GM19238 (cell line): ENCODE measurements around the gene NIPAL4.
"Not testable (repeated sequence)": the region's sequence is repeated elsewhere in the genome, so short reads cannot be mapped to it uniquely, and the experiment has no call there.

ENCODE experiments used
- DNase-seq: peaks from one replicate; pipeline ENCODE4 v3.0.0; 2011; ENCODE audit warnings: low spot score; ENCODE audit not compliant: insufficient read length

NIPAL4 gene

DNA sequence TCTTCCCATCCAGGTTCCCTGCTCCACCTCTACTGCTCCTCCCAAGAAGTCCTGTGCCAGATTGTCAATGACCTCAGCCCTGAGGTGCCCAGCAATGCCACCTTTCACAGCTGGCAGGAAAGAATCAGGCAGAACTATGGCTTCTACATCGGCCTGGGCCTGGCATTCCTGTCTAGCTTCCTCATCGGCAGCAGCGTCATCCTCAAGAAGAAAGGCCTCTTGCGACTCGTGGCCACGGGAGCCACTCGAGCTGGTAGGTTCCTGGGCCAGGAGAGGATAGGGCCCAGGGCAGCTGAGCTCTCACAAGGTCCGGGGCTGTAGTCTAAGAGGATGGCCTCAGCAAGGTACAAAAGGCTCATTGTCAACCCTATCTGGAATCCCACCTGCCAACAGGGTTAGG is 3.1 kb downstream of the NIPAL4 start:
- DNase-seq = no peak

DNA sequence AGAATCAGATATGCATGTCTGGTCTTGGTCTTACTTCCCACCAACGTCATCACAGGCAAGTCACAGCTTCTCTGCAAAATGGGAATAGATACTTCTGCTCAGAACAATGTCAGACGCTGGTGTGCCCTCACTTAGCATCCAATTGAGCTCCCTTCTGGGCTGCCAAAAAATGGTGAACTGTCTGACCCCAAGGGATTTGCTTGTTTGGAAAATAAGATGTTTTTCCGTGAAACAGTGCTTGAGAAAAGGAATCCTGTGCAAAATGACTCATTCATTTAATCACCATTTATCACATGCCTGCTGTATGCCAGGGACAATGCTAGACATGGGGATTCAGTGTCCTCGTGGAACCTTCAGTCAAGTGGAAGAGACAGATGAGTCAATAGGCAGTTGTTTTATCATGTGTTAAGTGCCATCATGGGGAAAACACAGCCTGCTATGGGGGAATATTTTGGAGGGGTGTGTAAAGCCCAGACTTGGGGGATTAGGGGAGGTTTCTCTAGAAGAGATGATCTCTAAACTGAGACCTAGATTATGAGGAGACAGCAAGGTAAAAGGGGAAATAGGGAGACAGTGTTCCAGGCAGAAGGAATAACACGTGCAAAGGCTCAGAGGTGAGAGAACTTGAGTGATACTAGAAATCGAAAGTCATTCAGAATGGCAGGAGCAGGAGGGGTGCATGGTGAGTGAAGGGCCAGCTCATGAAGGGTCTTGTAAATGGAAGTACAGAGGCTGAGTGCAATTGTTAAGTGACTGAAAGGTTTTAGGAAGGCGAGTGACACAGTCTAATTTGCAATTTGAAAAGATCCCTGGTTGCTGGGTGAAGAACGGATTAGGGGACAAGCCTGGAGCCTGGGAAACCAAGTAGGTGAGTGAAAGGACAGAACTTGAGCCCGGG is 3.9 kb downstream of the NIPAL4 start:
- DNase-seq = no peak

DNA sequence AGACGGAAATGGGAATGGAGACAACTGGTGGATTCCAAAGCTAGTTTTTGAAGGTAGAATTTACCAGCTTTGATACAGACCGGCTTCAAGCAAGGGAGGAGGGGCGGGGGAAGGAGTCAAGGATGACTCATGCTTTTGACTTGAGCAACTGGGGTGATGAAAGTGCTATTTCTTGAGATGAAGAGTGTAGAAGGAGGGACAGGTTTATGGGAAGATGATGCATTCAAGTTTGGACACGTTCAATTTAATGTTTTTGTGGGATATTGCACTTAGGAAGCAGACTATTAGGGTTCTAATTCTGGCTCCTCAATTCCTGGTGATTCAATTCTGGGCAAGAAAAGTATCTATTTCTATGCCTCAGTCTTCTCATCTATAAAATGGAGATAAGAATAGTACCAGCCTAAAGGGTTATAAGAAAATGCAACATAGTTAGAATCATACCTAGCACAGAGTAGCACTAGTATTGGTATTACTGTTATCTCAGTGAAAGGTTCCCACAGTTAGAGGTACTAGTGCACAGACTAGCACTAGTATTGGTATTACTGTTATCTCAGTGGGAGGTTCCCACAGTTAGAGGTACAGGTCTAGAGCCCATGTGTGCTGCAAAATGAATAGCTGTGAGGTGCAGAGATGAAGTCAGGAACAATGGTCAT is 4.6 kb downstream of the NIPAL4 start:
- DNase-seq = no peak

DNA sequence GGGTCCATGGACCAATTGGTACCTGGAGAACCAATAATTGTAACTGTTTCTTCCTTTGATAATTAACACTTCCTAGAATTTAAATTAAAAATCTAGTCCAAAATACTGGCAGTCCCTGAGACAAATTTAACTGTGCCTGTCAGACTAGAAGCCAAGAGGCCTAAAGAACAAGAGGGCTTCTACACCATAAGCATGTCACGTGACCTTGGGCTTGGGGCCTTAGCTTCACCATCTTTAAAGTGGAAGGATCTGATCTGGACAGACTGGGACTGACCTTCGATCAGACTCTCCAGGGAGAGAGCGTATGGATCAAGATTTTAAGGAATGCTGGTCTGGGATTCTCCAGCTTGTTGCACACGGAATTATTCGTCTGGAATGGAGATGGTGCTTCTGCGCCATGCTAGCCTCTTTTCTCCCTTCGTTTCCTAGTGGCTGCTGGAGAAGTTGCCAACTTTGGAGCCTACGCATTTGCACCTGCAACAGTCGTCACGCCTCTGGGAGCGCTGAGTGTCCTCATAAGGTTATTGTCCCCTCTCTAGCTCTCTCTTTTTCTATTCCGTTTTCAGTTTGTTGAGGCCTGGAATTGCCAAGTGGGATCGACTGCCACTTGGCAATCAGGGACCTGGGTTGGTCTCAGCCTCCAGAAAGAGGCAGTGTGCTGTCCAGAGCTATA is 8.4 kb downstream of the NIPAL4 start:
- DNase-seq = no peak

DNA sequence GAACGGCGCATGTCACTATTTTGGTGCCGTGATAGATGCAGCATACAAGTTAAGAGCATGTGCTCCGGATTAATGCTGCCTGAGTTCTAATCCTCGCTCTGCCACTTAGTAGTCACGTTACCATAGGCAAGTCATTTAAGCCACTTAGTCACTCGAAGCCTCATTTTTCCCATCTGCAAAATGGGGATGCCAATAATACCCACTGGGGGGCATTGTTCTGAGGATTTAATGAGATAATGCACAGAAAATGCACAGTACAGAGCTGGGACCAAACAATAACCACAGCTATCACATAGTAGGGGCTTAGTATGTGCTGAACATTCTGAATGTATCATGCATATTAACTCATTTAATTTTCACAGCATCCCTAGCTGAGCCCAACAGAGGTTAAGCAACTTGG is 9.1 kb downstream of the NIPAL4 start:
- DNase-seq = no peak

DNA sequence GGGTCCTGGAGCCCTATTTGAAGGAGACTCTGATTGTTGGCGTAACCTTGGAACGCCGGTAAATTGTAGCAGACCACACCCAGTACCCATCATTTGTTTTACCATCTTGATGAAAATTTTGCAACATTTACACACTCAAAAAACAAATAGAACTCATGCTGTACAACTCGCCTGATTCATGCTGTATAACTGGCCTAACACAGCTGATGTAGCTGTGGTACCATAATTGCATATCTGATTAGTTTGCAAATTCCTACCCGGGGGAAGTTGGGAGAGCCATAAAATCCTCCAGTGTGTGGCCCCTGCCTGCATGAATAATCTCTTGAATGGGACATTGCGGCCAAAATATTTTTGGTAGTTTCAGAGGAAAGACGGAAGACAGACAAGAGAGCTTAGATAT is 9.7 kb downstream of the NIPAL4 start:
- DNase-seq = no peak

DNA sequence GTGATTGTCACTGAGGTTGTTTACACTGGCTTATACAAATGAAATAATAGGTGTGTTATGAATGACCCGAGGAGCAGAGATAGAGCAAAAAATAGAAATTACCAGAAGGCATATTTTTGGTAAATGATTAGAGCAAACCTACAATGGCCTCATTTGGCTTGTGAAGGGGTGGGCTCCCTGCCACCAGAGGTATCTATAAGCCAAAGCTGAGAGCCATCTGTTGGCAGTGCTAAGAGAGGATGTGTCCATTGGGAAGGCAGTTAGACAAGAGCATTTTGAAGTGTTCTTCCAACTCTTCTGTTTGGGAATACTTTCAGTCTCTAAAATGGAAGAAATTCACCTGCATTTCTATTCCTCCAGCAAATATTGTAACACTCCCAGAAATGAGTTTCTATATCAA is 10.6 kb downstream of the NIPAL4 start:
- no peak for DNase-seq

DNA sequence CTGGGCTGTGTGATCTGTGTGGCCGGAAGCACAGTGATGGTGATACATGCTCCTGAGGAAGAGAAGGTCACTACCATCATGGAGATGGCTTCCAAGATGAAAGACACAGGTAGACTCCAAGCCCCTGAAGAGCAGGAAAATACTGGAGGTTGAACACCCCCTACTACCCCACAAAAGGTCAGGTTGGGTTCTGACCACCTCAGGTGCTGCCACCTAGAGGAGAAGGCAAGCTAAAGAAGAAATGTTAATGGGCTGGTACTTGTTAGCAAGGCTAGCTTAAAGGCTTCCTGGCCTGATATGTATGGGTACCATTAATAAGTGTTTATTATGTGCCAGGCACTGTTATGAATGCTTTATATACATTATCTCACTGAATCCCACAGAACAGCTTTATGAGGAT is 11.7 kb downstream of the NIPAL4 start:
- no peak for DNase-seq

DNA sequence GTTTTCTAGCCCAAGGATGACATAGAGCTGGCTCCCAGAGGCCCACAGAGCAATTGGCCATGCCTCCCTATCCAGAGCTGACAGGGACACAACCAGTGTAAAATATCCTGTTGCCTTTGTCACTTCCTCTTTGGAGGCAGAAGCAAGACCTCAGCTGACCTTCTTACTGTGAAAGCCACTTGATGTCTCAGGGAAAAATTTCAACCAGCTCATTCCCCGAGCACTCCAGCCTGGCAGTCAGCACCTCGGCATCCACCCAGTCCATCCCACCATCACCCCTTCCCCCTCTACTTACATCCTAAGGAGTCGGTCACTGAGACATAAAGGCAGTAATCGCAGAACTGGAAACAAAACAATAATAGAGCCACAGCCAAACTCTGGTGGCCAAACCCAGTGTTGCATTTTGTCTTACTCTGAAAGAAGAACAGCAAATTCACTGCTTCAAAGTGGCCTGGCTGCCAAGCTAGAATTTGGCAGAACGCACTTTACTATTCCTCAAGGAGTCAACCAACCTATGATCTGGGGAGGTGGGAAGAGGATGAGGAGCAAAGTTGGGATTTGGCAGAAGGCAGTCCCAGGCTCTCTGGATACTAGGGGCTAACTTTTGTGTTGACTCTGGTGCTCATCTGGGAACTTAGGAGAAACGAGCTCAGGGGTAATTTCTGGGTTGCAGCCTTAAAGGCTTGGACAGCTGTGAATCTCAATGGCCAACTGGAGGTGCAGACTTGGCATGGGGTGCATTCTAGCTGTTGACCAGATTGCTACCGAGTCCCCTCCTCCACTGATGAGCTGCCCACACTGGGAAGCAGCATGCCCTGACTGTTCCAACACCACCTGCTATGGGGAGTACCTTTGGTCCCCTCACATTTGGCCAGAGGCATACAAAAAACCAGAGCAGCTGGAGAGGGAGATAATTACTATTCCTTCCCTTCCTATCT is 13.6 kb downstream of the NIPAL4 start:
- no peak for DNase-seq

DNA sequence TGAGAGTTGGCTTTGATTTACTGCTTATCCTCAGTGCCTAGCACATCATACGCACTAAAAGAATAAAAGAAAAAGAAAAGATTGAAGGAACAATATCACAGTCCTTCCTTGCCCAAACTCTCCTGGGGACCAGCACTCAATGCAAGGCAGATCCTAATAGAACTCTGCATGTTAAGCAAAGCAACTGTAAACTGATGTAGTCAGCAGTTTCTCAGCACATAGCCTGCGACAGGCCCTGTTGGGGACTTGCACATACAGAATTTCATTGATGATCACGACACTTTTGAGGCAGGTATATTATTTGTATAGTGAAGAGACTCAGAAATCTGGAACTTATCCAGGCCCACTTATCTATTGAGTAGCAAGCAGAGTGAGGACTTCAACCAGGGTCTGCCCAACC is 15.4 kb downstream of the NIPAL4 start:
- no peak for DNase-seq

DNA sequence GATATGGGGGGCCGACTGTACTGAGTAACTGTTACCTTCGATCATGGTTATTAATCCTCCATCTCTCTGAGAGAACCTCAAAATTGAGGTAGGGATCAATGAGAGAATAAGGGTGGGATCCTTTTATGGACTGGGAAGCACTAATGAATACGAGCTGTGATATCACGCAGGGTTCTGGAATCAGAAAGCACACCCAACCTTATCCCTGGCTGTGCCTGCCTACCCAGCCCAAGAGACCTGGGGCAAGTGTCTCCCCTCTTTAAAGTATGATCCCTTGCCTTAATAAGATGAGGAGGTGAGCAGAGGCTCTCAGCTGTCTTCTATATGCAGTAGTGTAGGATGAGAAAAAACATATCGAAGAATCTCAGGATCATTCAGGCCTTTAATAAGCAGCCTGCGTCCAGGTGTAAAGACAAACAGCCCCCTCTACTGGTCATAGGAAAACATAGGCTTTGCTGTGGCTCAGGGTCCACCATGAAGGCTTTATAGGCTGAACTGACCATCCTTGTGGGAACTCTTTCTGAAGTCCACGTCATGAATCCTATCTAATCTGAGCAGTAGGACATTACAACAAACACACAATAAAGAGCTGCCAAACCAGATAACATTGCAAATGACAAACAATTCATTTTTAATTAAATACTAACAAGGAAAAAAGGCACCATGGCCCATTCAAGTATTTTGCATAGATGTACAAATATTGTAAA is 16.8 kb downstream of the NIPAL4 start:
- DNase-seq = peak; percentile 49

DNA sequence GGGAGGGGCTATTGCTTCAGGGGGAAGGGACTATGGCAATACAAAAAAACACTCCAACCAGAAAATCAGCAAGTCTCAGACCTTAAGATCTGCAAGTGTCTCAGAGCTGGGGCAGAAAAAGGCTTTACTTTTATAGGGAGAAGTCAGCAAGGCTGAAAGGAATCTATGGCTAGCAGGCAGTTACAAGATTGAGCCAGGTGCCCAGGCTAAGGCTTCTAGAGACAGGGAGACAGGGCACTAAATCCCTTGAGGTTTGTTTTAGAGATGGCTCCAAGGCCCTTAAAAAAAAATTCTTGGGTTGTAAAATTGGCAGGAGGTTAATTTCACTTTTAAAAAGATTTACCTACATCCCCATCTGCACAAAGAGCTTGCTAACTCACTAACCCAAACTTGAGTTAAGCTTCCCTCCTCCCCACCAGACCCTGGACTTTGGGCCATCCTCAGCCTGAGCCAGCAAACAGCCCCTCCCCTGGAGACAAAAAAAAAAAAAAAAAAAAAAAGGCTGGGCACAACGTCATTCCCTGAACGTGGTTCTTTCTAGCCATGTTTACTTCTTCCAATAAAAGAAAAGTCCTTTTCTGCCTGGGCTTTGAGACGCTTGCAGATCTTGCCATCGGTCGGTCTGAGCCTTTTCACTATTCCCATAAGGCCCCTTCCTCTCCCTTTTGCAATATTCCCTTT is 17.9 kb downstream of the NIPAL4 start:
- DNase-seq = no peak

DNA sequence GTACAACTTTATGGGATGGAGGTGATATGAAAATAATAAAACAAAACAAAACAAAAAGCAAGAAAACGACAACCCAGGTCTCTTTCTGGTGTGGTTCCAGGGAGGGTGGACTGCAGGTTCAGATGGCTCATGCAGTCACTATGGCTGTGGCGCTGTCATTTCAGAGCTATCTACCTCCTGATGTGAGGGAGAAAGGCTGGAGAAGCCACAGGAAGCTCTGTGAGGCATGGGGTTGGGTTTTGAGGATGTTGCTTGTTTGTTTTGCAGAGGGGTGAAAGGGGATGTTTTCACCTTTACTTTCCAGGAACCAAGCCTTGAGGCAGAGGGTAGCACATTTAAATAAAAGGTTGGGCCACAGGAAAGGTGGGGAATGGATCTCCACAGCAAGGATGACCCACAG is 18.7 kb downstream of the NIPAL4 start:
- no peak for DNase-seq

DNA sequence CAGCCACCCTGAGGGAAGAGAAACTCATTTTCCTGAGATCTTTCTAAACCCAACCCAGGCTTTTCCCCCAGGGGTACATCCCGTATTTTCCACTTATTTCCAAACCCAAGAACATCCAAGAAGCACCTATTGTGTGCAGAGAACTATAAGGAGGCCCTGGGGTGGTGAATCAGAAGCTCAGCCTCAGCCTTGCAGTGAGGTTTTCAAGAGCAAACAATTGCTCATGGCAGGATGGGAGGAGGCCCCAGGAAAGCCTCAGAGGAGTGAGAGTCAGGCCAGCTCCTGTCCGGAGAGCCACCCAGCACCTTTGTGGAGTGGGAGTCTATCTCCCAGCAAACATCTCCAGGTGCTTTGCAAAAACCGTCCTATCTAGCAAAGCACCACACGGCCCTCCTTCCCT is 19.2 kb downstream of the NIPAL4 start:
- DNase-seq = no peak

DNA sequence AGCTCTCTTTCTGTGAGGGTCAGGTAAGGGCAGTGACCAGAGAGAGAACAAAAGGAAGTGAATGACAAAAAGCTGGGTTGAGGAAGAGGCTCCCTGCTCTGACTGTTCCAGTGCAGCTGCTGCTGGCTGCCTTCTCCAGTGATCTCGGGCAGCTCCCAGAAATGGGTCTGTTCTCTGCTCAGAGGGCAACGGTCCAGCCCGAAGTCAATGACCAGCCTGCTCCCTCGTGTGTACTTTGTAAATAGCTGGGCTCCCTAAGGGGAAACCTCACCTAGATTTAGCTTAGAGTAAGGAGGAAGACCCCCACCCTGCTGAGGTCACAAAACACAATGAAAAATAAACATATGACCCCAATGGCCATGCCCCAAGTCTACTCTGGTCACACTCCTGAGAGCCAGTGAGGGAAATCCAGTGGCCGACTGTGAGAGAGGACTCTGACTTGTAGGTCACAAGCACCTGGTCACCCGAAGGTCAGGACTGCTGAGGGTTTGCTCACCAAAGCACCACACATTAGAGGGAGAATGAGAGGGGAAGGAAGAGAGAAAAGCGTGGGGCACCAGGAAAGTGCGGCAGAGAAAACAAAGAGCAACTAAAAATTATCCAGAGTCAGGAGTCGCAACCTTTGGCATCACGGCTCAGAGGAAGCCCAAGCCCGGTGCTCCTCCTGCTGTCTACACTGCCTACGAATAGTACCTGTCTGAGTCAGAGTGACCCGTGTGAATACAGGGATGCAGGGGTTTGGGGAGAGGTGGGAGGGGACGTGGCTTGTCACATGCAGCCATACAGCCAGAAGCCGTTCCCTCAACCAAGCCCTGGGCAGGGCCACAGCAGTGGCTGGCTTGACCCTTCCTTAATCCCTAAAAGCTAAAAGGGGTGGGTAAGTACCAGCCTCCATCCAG is 19.8 kb downstream of the NIPAL4 start:
- DNase-seq = no peak

DNA sequence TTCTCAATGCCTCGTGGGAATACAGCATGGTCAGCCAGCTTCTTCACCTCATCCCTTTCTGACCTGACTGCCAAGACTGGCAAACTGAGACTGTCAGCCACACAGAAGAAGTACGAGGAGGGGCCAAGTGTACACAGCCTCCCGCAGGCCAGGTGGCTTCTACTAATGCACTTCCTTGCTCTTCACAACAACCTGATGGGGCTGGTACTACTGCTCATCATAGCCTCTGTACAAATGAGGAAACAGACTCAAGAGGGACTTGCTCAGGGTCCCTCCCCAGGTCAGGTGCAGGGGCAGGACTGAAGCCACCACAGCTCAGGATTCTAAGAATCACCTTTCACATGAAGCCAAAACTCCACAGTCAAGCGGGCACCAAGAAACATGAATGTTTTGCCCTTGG is 21.3 kb downstream of the NIPAL4 start:
- DNase-seq = no peak

DNA sequence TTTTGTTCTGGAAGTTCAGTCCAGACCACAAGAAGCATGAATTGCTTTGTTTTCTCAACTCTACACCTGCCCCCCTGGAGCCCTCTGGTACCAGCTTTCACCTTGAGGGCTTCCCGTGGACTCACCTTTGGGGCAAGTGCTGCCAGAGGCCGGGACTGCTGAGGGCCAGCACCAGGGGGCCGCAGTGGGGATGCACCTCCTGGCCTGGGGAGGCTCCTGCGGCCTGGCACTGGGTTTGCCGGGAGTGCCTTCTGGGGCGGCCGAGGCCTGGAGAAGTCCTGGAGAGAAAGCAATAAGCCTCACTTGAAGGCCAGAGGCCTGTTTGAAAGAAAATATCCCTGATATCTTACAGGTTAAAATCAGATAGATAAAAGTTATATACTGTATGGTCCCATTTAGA is 21.7 kb downstream of the NIPAL4 start:
- no peak for DNase-seq

DNA sequence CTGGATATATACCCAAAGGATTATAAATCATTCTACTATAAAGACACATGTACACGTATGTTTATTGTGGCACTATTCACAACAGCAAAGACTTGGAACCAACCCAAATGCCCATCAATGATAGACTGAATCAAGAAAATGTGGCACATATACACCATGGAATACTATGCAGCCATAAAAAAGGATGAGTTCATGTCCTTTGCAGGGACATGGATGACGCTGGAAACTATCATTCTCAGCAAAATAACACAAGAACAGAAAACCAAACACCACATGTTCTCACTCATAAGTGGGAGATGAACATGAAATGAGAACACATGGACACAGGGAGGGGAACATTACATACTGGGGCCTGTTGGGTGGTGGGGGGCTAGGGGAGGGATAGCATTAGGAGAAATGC is 22.7 kb downstream of the NIPAL4 start:
- not testable (repeated sequence) for DNase-seq

DNA sequence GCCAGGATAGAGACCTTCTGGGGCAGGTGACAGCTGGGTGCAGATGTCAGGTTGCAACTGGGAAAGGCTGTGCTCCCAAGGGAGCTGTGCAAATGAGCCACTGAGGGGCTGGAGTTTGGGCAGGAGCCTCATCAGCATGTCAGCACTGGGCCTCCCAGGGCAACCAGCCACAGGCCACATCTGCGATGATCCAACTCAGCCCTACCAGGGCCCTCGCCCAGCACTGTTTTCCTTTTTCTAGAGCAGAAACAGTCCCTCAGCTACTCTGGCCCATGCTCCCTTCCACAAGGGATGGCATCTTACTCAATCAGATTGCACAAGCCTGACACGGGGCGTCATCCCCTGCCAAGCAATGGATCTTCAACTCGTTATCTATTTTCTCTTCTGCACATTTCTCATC is 24.8 kb downstream of the NIPAL4 start:
- DNase-seq = no peak
